Measurements from ENCODE around the gene OR51S1. TPM values are rescaled to one million over a fixed set of nuclear protein-coding genes. Genes with fewer than 3 reads are reported as not detected.

Gene OR51S1
- total and polyA plus RNA-seq, 2 donors (not counting 3 experiments of a cell fraction or from before 2014, with no cell fraction given), result not detected

GRCh38 chr11:4882543-4882942 lies 33.5 kb upstream of the OR51S1 start:
- Histone ChIP-seq H3K4me3 (replicated peaks in 1 of 3; ENCODE audit: insufficient read depth in 1 of 3, low read depth in 1 of 3, low read length in 3 of 3) (no peak overlapping the region), H3K79me2 (ENCODE audit: control insufficient read depth, insufficient read depth, low read length) (no peaks in the 10 kb centered on the region), H3K27ac (ENCODE audit: insufficient read depth, low read depth, low read length) (no peak overlapping the region), H3K9me3 (replicated peaks; ENCODE audit: control insufficient read depth, insufficient read depth, low read length) (no peaks in the 10 kb centered on the region), H3K4me2 (ENCODE audit: insufficient read depth, low read length) (no peak overlapping the region), H2AFZ (ENCODE audit: low read depth, low read length) (no peak overlapping the region), H3K9me1 (replicated peaks; ENCODE audit: control insufficient read depth, extremely low read depth, insufficient read depth, low read length) (no peaks in the 10 kb centered on the region), H3K27me3 (ENCODE audit: control insufficient read depth in 2 of 2, insufficient read depth in 2 of 2, low read length in 2 of 2) (no peaks in the 10 kb centered on the region), H3K36me3 (ENCODE audit: control insufficient read depth in 2 of 2, extremely low read depth in 1 of 2, insufficient read depth in 2 of 2, low read length in 2 of 2) (no peaks in the 10 kb centered on the region), H3K9ac (replicated peaks; ENCODE audit: extremely low read depth, insufficient read depth, low read length) (no peak overlapping the region), H3K4me1 (ENCODE audit: control insufficient read depth, extremely low read depth, insufficient read depth, low read length) (no peaks in the 10 kb centered on the region), H4K20me1 (replicated peaks; ENCODE audit: control insufficient read depth, extremely low read depth, insufficient read depth, low read length) (no peaks in the 10 kb centered on the region)
- ChIA-PET POLR2A (no interaction called here), CTCF (no interaction called here)
- intact Hi-C loops (cut with micrococcal nuclease), result no loop called here
- no peak for DNase-seq (ENCODE audit: low read depth, low spot score)
- FAIRE-seq, result no peak
- dilution Hi-C loops (cut with MboI; ENCODE audit: extremely low pct_ligation_motif_present, low sequenced_read_pairs), result no loop called here
- no TSS peak for BruUV-seq (replicated peaks)
- TF ChIP-seq MYC (IDR thresholded peaks at IDR 0.05; ENCODE audit: low read depth, low read length), result no peak
- no peak for TF ChIP-seq GATA2 (IDR thresholded peaks at IDR 0.05; ENCODE audit: insufficient read depth, insufficient read length, low read depth, low read length)
- no peak for TF ChIP-seq CTCF (IDR thresholded peaks at IDR 0.05; ENCODE audit: extremely low read depth in 1 of 2, insufficient read depth in 1 of 2, low read depth in 1 of 2, low read length in 2 of 2)
- TF ChIP-seq EZH2 (IDR thresholded peaks at IDR 0.05; ENCODE audit: borderline replicate concordance, low read depth, low read length, severe bottlenecking), result no peak
- TF ChIP-seq MAX (IDR thresholded peaks at IDR 0.05; ENCODE audit: insufficient read depth, insufficient read length), result no peak
- no peak for TF ChIP-seq FOS (IDR thresholded peaks at IDR 0.05; ENCODE audit: borderline replicate concordance, insufficient read depth, low read length)
- TF ChIP-seq JUN (IDR thresholded peaks at IDR 0.05; ENCODE audit: borderline replicate concordance, insufficient read depth, insufficient read length, low read depth), result no peak
- no peak for TF ChIP-seq POLR2AphosphoS5 (IDR thresholded peaks at IDR 0.05; ENCODE audit: insufficient read depth, low read depth, low read length)
- no peak for TF ChIP-seq POLR2A (IDR thresholded peaks at IDR 0.05; ENCODE audit: low read depth, low read length)

Data from endothelial cell of umbilical vein (primary cell).